Mammary epithelial cell (primary cell): ENCODE measurements around the gene MCAT.

Experiments used
- CTCF ChIP-seq, 2 donors: IDR thresholded peaks in 1 of 2; conservative IDR thresholded peaks in 1 of 2; 2 replicates each; pipeline ENCODE4 v1.5.1; 2011 to 2012; ENCODE audit warnings: inconsistent platforms in 2 of 2, low read length in 2 of 2, mild to moderate bottlenecking in 2 of 2, control low read depth in 1 of 2, low read depth in 1 of 2; ENCODE audit not compliant: insufficient read depth in 1 of 2; ENCODE audit errors: extremely low read depth in 1 of 2
- EZH2 ChIP-seq: IDR thresholded peaks from 2 replicates; pipeline ENCODE4 v1.6.1; 2012; ENCODE audit warnings: low read length, inconsistent platforms, borderline replicate concordance

- TF ChIP-seq CTCF (conservative IDR thresholded peaks at IDR 0.05 in 1 of 2, IDR thresholded peaks at IDR 0.05 in 1 of 2; ENCODE audit: extremely low read depth in 1 of 2, insufficient read depth in 1 of 2, low read depth in 1 of 2, low read length in 2 of 2) (no peak), EZH2 (no peak)
Measured at GRCh38 chr22:43142880-43143562, at the start of gene MCAT.
